SH-SY5Y (cell line): Measurements from ENCODE around the gene CNTN6.

Experiments used
- GATA2 ChIP-seq: IDR thresholded peaks from 2 replicates; pipeline ENCODE4 v1.6.1; 2011; ENCODE audit warnings: mild to moderate bottlenecking, low read depth, low read length
- GATA3 ChIP-seq: IDR thresholded peaks from 2 replicates; pipeline ENCODE4 v1.6.1; 2011; ENCODE audit warnings: low read depth, mild to moderate bottlenecking, low read length, moderate library complexity

GRCh38 chr3:1190569-1190968, 97.7 kb downstream of the CNTN6 start:
- TF ChIP-seq GATA2 (no peak), GATA3 (no peak)
